ENCODE data around the gene RPS6KC1.

DNA sequence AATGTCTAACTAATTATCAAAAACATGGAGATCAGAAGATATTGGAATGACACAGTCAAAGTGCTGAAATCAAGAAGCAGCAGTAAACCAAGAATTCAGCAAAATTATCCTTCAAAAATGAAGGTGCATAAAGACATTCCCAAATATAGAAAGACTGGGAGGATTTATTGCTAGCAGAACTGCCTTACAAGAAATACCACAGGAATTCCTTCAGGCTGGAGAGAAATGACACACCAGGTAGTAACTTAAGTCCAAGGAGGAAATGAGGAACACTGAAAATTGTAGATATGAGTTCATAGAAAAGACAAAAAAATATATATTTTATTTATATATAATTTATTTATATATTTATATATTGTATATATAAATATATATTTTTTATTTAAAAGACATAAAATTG lies 217.2 kb downstream of the RPS6KC1 start:
- TF ChIP-seq, protein P1, sequence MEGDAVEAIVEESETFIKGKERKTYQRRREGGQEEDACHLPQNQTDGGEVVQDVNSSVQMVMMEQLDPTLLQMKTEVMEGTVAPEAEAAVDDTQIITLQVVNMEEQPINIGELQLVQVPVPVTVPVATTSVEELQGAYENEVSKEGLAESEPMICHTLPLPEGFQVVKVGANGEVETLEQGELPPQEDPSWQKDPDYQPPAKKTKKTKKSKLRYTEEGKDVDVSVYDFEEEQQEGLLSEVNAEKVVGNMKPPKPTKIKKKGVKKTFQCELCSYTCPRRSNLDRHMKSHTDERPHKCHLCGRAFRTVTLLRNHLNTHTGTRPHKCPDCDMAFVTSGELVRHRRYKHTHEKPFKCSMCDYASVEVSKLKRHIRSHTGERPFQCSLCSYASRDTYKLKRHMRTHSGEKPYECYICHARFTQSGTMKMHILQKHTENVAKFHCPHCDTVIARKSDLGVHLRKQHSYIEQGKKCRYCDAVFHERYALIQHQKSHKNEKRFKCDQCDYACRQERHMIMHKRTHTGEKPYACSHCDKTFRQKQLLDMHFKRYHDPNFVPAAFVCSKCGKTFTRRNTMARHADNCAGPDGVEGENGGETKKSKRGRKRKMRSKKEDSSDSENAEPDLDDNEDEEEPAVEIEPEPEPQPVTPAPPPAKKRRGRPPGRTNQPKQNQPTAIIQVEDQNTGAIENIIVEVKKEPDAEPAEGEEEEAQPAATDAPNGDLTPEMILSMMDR (IDR thresholded peaks at IDR 0.05; ENCODE audit: low read depth, low read length, poor library complexity, severe bottlenecking): no peak
- TF ChIP-seq EZH2phosphoT487 (IDR thresholded peaks at IDR 0.05; ENCODE audit: borderline replicate concordance, low read length): no peak

All from DOHH2 (cell line).